Measurements from ENCODE around the gene AHI1. TPM values are rescaled to one million over a fixed set of nuclear protein-coding genes. Genes with fewer than 3 reads are reported as not detected.

The AHI1 gene
- polyA plus RNA-seq, 1 of the 3 experiments (the other 2 are of a cell fraction), result 7.3 TPM

DNA sequence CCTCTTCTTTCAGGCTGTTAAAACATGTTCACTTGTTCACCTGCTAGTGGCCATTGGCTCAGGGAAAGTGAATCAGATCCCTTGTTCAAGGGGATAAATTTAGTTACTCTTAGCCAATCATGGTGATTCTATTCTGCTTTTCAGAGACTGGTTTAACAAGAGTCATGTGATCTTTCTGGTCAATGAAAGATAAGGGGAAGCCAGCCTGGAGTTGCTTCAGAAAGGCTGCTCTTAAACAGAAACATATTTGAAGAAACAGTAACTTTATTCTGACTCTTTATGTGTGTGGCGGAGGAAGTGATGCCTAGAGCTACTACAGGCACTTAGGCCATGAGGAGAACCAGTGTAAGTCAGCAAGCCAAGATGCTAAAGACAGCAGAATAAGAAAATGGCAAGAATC is 28.1 kb upstream of the AHI1 start:
- POLR2A ChIA-PET, result no interaction called here
- CTCF ChIA-PET, result interaction anchor here (1.1 kb wide), 1 partner anchor 9 kb away, joined by 4 read pairs; no protein-coding TSS in a partner anchor

DNA sequence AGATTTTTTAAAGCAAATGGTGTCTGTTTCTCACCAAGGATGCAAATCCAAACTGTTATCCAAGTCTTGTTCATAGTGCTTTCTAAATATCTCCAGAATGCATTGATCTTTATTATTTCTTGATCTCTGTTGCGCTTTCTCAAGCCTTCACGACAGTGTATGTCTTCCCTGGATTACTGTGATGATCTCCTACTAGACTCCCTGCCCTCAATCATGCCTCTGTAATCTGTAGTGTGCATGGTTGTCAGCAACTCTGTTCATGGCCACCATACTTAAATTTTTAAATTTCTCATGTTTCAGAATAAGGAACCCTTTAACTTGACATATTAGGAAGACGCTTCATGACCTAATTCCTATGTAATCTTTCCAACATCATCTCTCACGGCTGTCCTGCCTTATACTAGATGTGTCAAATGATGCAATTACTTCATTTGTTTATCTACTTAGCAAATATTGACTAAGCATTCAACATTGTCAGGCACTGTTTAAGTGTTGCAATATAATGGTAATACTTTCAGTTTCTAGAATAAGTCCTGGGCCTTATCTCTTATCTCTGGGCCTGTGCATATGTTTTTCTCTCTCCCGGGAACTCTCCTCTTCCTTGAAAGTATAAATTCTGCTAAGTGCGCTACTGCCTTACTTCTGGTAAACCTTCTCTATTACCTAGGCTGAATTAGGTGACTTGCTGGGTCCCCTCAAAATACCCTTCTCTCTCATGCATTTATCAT is 25.6 kb upstream of the AHI1 start:
- Histone ChIP-seq H3K9me2 (no peaks in the 10 kb centered on the region), H3K36me3 (replicated peaks in 1 of 2; ENCODE audit: control insufficient read depth in 1 of 2, insufficient read depth in 2 of 2, low read length in 1 of 2) (no peaks in the 10 kb centered on the region), H3K9ac (no peak overlapping the region), H3K27me3 (ENCODE audit: insufficient read depth) (no peaks in the 10 kb centered on the region), H3K4me3 (ENCODE audit: low read depth in 2 of 2, low read length in 1 of 2) (no peak overlapping the region), H3K79me2 (ENCODE audit: insufficient read depth) (no peaks in the 10 kb centered on the region), H3K27ac (ENCODE audit: low read depth in 2 of 2, low read length in 1 of 2) (no peak overlapping the region), H3K9me3 (no peaks in the 10 kb centered on the region), H3F3A (replicated peaks; ENCODE audit: insufficient read depth) (no peaks in the 10 kb centered on the region), H2AFZ (ENCODE audit: low read depth) (no peak overlapping the region), H3K4me2 (no peak overlapping the region), H4K20me1 (ENCODE audit: insufficient read depth) (no peaks in the 10 kb centered on the region), H3K4me1 (ENCODE audit: control insufficient read depth in 1 of 2, insufficient read depth in 2 of 2, low read depth in 1 of 2, low read length in 1 of 2) (no peaks in the 10 kb centered on the region)
- CTCF ChIA-PET, result no interaction called here
- no peak for DNase-seq
- WGBS (ENCODE audit: low lambda C conversion rate), result 91% methylated on average over 6 of the region's 6 CpGs
- POLR2A ChIA-PET, result no interaction called here
- no peak for TF ChIP-seq GABPA (IDR thresholded peaks at IDR 0.05; ENCODE audit: low read depth)
- TF ChIP-seq TAF1 (IDR thresholded peaks at IDR 0.05; ENCODE audit: borderline replicate concordance, low read depth, low read length), result no peak
- TF ChIP-seq PBX3 (IDR thresholded peaks at IDR 0.05), result no peak
- no peak for TF ChIP-seq TCF12 (IDR thresholded peaks at IDR 0.05)
- TF ChIP-seq NRF1 (IDR thresholded peaks at IDR 0.05; ENCODE audit: low read depth, low read length), result no peak
- TF ChIP-seq RAD21 (IDR thresholded peaks at IDR 0.05; ENCODE audit: low read length), result no peak
- TF ChIP-seq RXRA (IDR thresholded peaks at IDR 0.05; ENCODE audit: borderline replicate concordance, low read depth), result no peak
- TF ChIP-seq POLR2AphosphoS5 (IDR thresholded peaks at IDR 0.05; ENCODE audit: low read depth, low read length), result no peak
- TF ChIP-seq NFIC (IDR thresholded peaks at IDR 0.05; ENCODE audit: borderline replicate concordance), result no peak
- TF ChIP-seq SIN3A (IDR thresholded peaks at IDR 0.05; ENCODE audit: borderline replicate concordance, low read depth, low read length), result no peak
- no peak for TF ChIP-seq EZH2phosphoT487 (IDR thresholded peaks at IDR 0.05; ENCODE audit: borderline replicate concordance, low read depth)
- TF ChIP-seq, protein P1, sequence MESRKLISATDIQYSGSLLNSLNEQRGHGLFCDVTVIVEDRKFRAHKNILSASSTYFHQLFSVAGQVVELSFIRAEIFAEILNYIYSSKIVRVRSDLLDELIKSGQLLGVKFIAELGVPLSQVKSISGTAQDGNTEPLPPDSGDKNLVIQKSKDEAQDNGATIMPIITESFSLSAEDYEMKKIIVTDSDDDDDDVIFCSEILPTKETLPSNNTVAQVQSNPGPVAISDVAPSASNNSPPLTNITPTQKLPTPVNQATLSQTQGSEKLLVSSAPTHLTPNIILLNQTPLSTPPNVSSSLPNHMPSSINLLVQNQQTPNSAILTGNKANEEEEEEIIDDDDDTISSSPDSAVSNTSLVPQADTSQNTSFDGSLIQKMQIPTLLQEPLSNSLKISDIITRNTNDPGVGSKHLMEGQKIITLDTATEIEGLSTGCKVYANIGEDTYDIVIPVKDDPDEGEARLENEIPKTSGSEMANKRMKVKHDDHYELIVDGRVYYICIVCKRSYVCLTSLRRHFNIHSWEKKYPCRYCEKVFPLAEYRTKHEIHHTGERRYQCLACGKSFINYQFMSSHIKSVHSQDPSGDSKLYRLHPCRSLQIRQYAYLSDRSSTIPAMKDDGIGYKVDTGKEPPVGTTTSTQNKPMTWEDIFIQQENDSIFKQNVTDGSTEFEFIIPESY (IDR thresholded peaks at IDR 0.05; ENCODE audit: borderline replicate concordance, low read depth), result no peak

More for the DNA sequence above, 28.1 kb upstream of the AHI1 start:
- H3K27ac ChIP-seq (ENCODE audit: low read depth in 2 of 2, low read length in 1 of 2), result no peak overlapping the region
- no peak overlapping the region for H3K9ac ChIP-seq
- H3K79me2 ChIP-seq (ENCODE audit: insufficient read depth), result no peaks in the 10 kb centered on the region
- H4K20me1 ChIP-seq (ENCODE audit: insufficient read depth), result no peaks in the 10 kb centered on the region
- H3F3A ChIP-seq (replicated peaks; ENCODE audit: insufficient read depth), result no peaks in the 10 kb centered on the region
- TF ChIP-seq FOSL2 (IDR thresholded peaks at IDR 0.05; ENCODE audit: borderline replicate concordance, low read depth) (no peak), TEAD4 (IDR thresholded peaks at IDR 0.05; ENCODE audit: borderline replicate concordance, insufficient read depth) (no peak), PBX3 (IDR thresholded peaks at IDR 0.05) (no peak), IRF3 (IDR thresholded peaks at IDR 0.05; ENCODE audit: low read depth, low read length) (no peak), MEF2A (IDR thresholded peaks at IDR 0.05; ENCODE audit: borderline replicate concordance, low read depth) (no peak), TCF12 (IDR thresholded peaks at IDR 0.05) (no peak), EP300 (IDR thresholded peaks at IDR 0.05; ENCODE audit: borderline replicate concordance in 1 of 2, low read depth in 1 of 2, low read length in 1 of 2) (no peak), RXRA (IDR thresholded peaks at IDR 0.05; ENCODE audit: borderline replicate concordance, low read depth) (no peak), RCOR1 (IDR thresholded peaks at IDR 0.05; ENCODE audit: low read length) (no peak), GATA2 (CRISPR knock-in tag; IDR thresholded peaks at IDR 0.05) (no peak), JUND (IDR thresholded peaks at IDR 0.05) (no peak), NRF1 (IDR thresholded peaks at IDR 0.05; ENCODE audit: low read depth, low read length) (no peak), RFX5 (IDR thresholded peaks at IDR 0.05; ENCODE audit: low read length) (no peak), CHD2 (IDR thresholded peaks at IDR 0.05; ENCODE audit: low read length, partially characterized antibody) (no peak)
- H3K4me3 ChIP-seq (ENCODE audit: low read depth in 2 of 2, low read length in 1 of 2), result no peak overlapping the region
- H2AFZ ChIP-seq (ENCODE audit: low read depth), result no peak overlapping the region
- 73% methylated on average over 1 of the region's 1 CpG for WGBS (ENCODE audit: low lambda C conversion rate)
- no peaks in the 10 kb centered on the region for H3K9me3 ChIP-seq
- no peaks in the 10 kb centered on the region; a peak in 1 of 4 replicates for H3K4me1 ChIP-seq (ENCODE audit: control insufficient read depth in 1 of 2, insufficient read depth in 2 of 2, low read depth in 1 of 2, low read length in 1 of 2)
- H3K4me2 ChIP-seq, result no peak overlapping the region
- no peaks in the 10 kb centered on the region for H3K9me2 ChIP-seq
- H3K36me3 ChIP-seq (replicated peaks in 1 of 2; ENCODE audit: control insufficient read depth in 1 of 2, insufficient read depth in 2 of 2, low read length in 1 of 2), result no peaks in the 10 kb centered on the region
- H3K27me3 ChIP-seq (ENCODE audit: insufficient read depth), result no peaks in the 10 kb centered on the region
- no peak for DNase-seq
